CD14-positive monocyte (primary cell): Measurements from ENCODE around the gene JAM3. TPM values are rescaled to one million over a fixed set of nuclear protein-coding genes. Genes with fewer than 3 reads are reported as not detected.

Source experiments
- DNase-seq, 3 donors: peaks; one replicate each; pipeline ENCODE4 v3.0.0-alpha.2; 2011 to 2022
- H2AFZ ChIP-seq: 2 replicates; pipeline ENCODE4 v1.6.0; 2012; ENCODE audit warnings: mild to moderate bottlenecking, low read depth, low read length, inconsistent platforms; ENCODE audit not compliant: insufficient read depth, poor library complexity, severe bottlenecking
- H3K27ac ChIP-seq, 2 donors: 1 replicate in 1 of 2; 2 replicates in 1 of 2; pipeline ENCODE4 v1.5.1; 2012 to 2013; ENCODE audit warnings: low read length in 2 of 2, control low read depth in 1 of 2, inconsistent platforms in 1 of 2, low read depth in 1 of 2, mild to moderate bottlenecking in 1 of 2
- H3K27me3 ChIP-seq, 2 donors: one replicate each; pipeline versions ENCODE4 v1.6.0 to v1.6.1; 2011 to 2013; ENCODE audit warnings: low read length in 2 of 2; ENCODE audit not compliant: control insufficient read depth in 2 of 2, insufficient read depth in 2 of 2
- H3K36me3 ChIP-seq, 2 donors: replicated peaks in 1 of 2; 1 replicate in 1 of 2; 2 replicates in 1 of 2; pipeline versions ENCODE4 v1.5.1 to v1.6.1; 2012 to 2013; ENCODE audit warnings: low read length in 2 of 2, control low read depth in 1 of 2, inconsistent platforms in 1 of 2, mild to moderate bottlenecking in 1 of 2; ENCODE audit not compliant: insufficient read depth in 2 of 2, control insufficient read depth in 1 of 2
- H3K4me1 ChIP-seq, 2 donors: 1 replicate in 1 of 2; 2 replicates in 1 of 2; pipeline versions ENCODE4 v1.5.1 to v1.6.1; 2012 to 2013; ENCODE audit warnings: low read length in 2 of 2, control low read depth in 1 of 2, inconsistent platforms in 1 of 2, mild to moderate bottlenecking in 1 of 2, moderate library complexity in 1 of 2; ENCODE audit not compliant: insufficient read depth in 2 of 2, control insufficient read depth in 1 of 2
- H3K4me2 ChIP-seq: replicated peaks from 2 replicates; pipeline ENCODE3; 2012; ENCODE audit warnings: low read length, moderate library complexity, mild to moderate bottlenecking; ENCODE audit not compliant: poor library complexity, severe bottlenecking; ENCODE audit errors: extremely low read depth
- H3K4me3 ChIP-seq, 3 experiments: fragments of 200-600 bp in 1 of 3; sonication (generic) in 1 of 3; replicated peaks in 1 of 3; 1 replicate in 2 of 3; 2 replicates in 1 of 3; pipeline ENCODE4 v1.5.1; 2011 to 2013; ENCODE audit warnings: low read length in 3 of 3, mild to moderate bottlenecking in 3 of 3, control low read depth in 2 of 3, low read depth in 2 of 3, inconsistent platforms in 1 of 3, moderate library complexity in 1 of 3
- H3K79me2 ChIP-seq: 2 replicates; pipeline ENCODE4 v1.6.0; 2012; ENCODE audit warnings: mild to moderate bottlenecking, control low read depth, inconsistent platforms, low read length, moderate library complexity; ENCODE audit not compliant: insufficient read depth
- H3K9ac ChIP-seq: 2 replicates; pipeline ENCODE4 v1.6.0; 2017; ENCODE audit warnings: low read length, mild to moderate bottlenecking; ENCODE audit not compliant: insufficient read depth, poor library complexity, severe bottlenecking
- H3K9me3 ChIP-seq, 2 donors: replicated peaks in 1 of 2; 1 replicate in 1 of 2; 2 replicates in 1 of 2; pipeline versions ENCODE4 v1.5.1 to v1.6.1; 2012 to 2013; ENCODE audit warnings: low read length in 2 of 2, control low read depth in 1 of 2; ENCODE audit not compliant: control insufficient read depth in 1 of 2, insufficient read depth in 1 of 2
- H4K20me1 ChIP-seq: 2 replicates; pipeline ENCODE4 v1.6.0; 2012; ENCODE audit warnings: mild to moderate bottlenecking, low read length, control low read depth, moderate library complexity; ENCODE audit not compliant: insufficient read depth
- H3K27ac Mint-ChIP-seq, 7 donors: one replicate each; pipeline ENCODE4 v1.8.0; 2020; ENCODE audit warnings: mild to moderate bottlenecking in 7 of 7, mixed read lengths in 7 of 7, moderate library complexity in 6 of 7, inconsistent platforms in 2 of 7
- H3K27me3 Mint-ChIP-seq, 3 donors: one replicate each; pipeline ENCODE4 v1.8.0; 2021 to 2022; ENCODE audit warnings: low read depth in 3 of 3, mild to moderate bottlenecking in 3 of 3, mixed read lengths in 3 of 3, moderate library complexity in 3 of 3, inconsistent platforms in 1 of 3
- H3K36me3 Mint-ChIP-seq, 2 donors: one replicate each; pipeline ENCODE4 v1.8.0; 2020; ENCODE audit warnings: mixed read lengths in 2 of 2, inconsistent platforms in 1 of 2, mild to moderate bottlenecking in 1 of 2
- H3K4me1 Mint-ChIP-seq: one replicate; pipeline ENCODE4 v1.8.0; 2020; ENCODE audit warnings: mild to moderate bottlenecking, mixed read lengths
- H3K4me3 Mint-ChIP-seq, 2 donors: one replicate each; pipeline ENCODE4 v1.8.0; 2020; ENCODE audit warnings: mild to moderate bottlenecking in 2 of 2, mixed read lengths in 2 of 2, moderate library complexity in 1 of 2
- H3K9me3 Mint-ChIP-seq, 7 donors: one replicate each; pipeline ENCODE4 v1.8.0; 2020 to 2022; ENCODE audit warnings: mixed read lengths in 7 of 7, mild to moderate bottlenecking in 6 of 7, moderate library complexity in 6 of 7, inconsistent platforms in 2 of 7
- CTCF ChIP-seq: fragments of 200-600 bp; IDR thresholded peaks from one replicate; pipeline ENCODE4 v1.8.0; 2022; ENCODE audit warnings: antibody characterized with exemption, mild to moderate bottlenecking
- WGBS: methylation state at CpG from one replicate; pipeline ENCODE4 v1.1.5; 2013; ENCODE audit warnings: missing lambda C conversion rate; ENCODE audit not compliant: insufficient coverage; 5-methylcytosine and 5-hydroxymethylcytosine counted together
- intact Hi-C, 2 donors: fragments of 100-400 bp; cut with micrococcal nuclease; formaldehyde crosslinking; loops; one replicate each; pipeline versions ENCODE4 v1.15.0 to v1.15.1; 2023
- polyA plus RNA-seq, 3 donors: library from polyadenylated mRNA; depleted of rRNA in 1 of 3; unstranded in 2 of 3; stranded (reverse) in 1 of 3; fragments of 300-500 nt in 2 of 3; fragments of >200 nt in 1 of 3; fragmentation: Illumina TruSeq in 2 of 3; gene quantifications; 1 replicate in 2 of 3; 2 replicates in 1 of 3; pipeline ENCODE4 v1.2.3, GENCODE V29; 2012 to 2021

The JAM3 gene
- polyA plus RNA-seq, 3 donors, result 0.03 to 0.25 (median 0.12) TPM

- H4K20me1 ChIP-seq, result no peaks in the 10 kb centered on the region
- no peak overlapping the region for H3K27ac ChIP-seq
- H3K4me1 ChIP-seq, result no peaks in the 10 kb centered on the region
- no peaks in the 10 kb centered on the region for H3K79me2 ChIP-seq
- H3K27ac Mint-ChIP-seq, result no peak overlapping the region
- intact Hi-C loops, result no loop called here
- no peak overlapping the region for H2AFZ ChIP-seq
- peaks cover 9 to 15% (median 14%) of the 10 kb centered on the region in 3 donors for H3K27me3 Mint-ChIP-seq
- H3K9ac ChIP-seq, result no peak overlapping the region
- peaks cover 0 to 3% (median under 1%) of the 10 kb centered on the region in 7 donors for H3K9me3 Mint-ChIP-seq
- peaks cover 0 to 4% of the 10 kb centered on the region in 2 donors for H3K36me3 Mint-ChIP-seq
- no peak overlapping the region for H3K4me3 Mint-ChIP-seq
- H3K9me3 ChIP-seq, result peaks cover 0 to 5% of the 10 kb centered on the region in 2 donors
- peaks cover 3% of the 10 kb centered on the region for H3K4me1 Mint-ChIP-seq
- H3K4me2 ChIP-seq, result no peak overlapping the region
- TF ChIP-seq CTCF, result no peak
- DNase-seq, result no peak
- no peaks in the 10 kb centered on the region for H3K36me3 ChIP-seq
- WGBS, result 50% methylated on average over 2 of the region's 3 CpGs
- H3K27me3 ChIP-seq, result peaks cover 11 to 12% of the 10 kb centered on the region in 2 donors
- no peak overlapping the region for H3K4me3 ChIP-seq
These were observed 50.2 kb downstream of the JAM3 start for GRCh38 chr11:134119094-134119493.

DNA sequence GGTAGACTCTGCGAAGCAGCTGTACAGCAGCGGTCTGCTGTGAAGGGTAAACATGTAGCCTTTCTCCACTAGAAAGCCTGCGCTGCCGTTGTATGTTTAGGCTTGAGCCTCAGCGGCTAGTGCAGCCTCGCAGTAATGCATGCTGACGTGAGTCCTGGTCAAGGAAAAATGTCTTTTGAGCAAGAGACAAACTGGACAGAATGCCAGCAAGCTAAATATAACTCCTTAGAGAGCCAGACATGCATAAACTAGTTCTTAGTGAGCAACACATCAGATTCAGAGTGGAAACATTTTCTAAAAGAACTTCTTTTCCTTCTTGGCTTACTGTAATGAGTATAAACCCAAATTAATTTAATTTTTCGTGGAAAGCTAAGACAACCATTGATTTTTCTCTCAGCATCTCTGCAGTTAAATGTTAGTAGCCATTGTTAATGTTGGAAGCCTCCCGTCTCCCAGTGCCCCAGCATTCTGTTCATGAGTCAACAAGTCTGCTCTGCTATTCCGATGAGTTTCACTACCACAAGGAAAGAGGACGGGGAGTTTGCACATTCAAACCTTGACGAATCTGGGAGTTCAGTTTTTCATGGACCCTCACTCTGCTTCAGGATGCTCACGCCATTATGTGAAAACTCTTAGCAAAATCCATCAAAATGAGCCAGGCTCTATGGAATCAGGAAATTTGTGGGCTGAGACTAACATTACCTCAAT is 51.4 kb downstream of the JAM3 start:
- no peak overlapping the region for H3K4me2 ChIP-seq
- WGBS, result 89% methylated on average over 11 of the region's 13 CpGs
- H3K27me3 Mint-ChIP-seq, result peaks cover 19 to 27% (median 26%) of the 10 kb centered on the region in 3 donors

More for the DNA sequence above, 51.4 kb downstream of the JAM3 start:
- Histone ChIP-seq H3K79me2 (no peaks in the 10 kb centered on the region), H3K27ac (no peak overlapping the region), H4K20me1 (no peaks in the 10 kb centered on the region), H2AFZ (no peak overlapping the region), H3K4me1 (no peaks in the 10 kb centered on the region), H3K9me3 (peaks cover 0 to 11% of the 10 kb centered on the region in 2 donors), H3K36me3 (no peaks in the 10 kb centered on the region), H3K9ac (no peak overlapping the region), H3K4me3 (no peak overlapping the region), H3K27me3 (peaks cover 23 to 24% of the 10 kb centered on the region in 2 donors)
- peaks cover 0 to 3% (median 0%) of the 10 kb centered on the region in 7 donors for H3K9me3 Mint-ChIP-seq
- H3K27ac Mint-ChIP-seq, result no peak overlapping the region
- peaks cover 0 to 5% of the 10 kb centered on the region in 2 donors for H3K36me3 Mint-ChIP-seq
- H3K4me3 Mint-ChIP-seq, result no peak overlapping the region
- TF ChIP-seq CTCF, result no peak
- intact Hi-C loops, result no loop called here
- no peak for DNase-seq
- peaks cover 6% of the 10 kb centered on the region for H3K4me1 Mint-ChIP-seq
